HCT116 (cell line): Measurements from ENCODE around the gene TMEM184B. TPM values are rescaled to one million over a fixed set of nuclear protein-coding genes. Genes with fewer than 3 reads are reported as not detected.
A peak's percentile ranks its signal among the peaks of the same experiment; 100 is the strongest.

Experiments
- ATAC-seq: fragments of 200-7000 bp; cut with Tn5 transposase; 2 replicates; pipeline ENCODE4 v1.9.1; 2020; ENCODE audit warnings: mild to moderate bottlenecking, moderate library complexity
- BruUV-seq: library from RNA; stranded (reverse); fragments of 400-500 nt; replicated peaks from 2 replicates; lab custom pipeline; 2021; lab: Mats Ljungman, UMichigan
- CTCF ChIA-PET: fragments of 300-600 bp; sonication (Branson Sonifier 250); formaldehyde crosslinking; loops from one replicate; lab custom pipeline; 2021; ENCODE audit warnings: antibody characterized with exemption; lab: Charles Lee
- POLR2A ChIA-PET: fragments of 300-600, 350-600 bp; sonication (Branson Sonifier 250); formaldehyde crosslinking; loops from one replicate; lab custom pipeline; 2021; ENCODE audit warnings: antibody characterized with exemption; lab: Charles Lee
- RAD21 ChIA-PET, 2 experiments: fragments of 300-600 bp; sonication (Branson Sonifier 250); formaldehyde crosslinking; loops; one replicate each; lab custom pipeline; 2023; ENCODE audit warnings: low total read pairs in 2 of 2; ENCODE audit not compliant: uncharacterized antibody in 2 of 2, unreplicated experiment in 2 of 2, low non-redundant PET in 1 of 2; lab: Charles Lee
- DNase-seq: peaks from one replicate; pipeline ENCODE4 v3.0.0-alpha.2; 2010; ENCODE audit warnings: low read depth, low spot score
- H2AFZ ChIP-seq: fragments of 200-600 bp; shearing (Covaris generic), sonication (generic); 2 replicates; pipeline ENCODE4 v1.6.1; 2017; ENCODE audit warnings: low read depth, mixed run types, mixed read lengths, antibody characterized with exemption, low read length; ENCODE audit not compliant: poor library complexity, severe bottlenecking
- H3K27ac ChIP-seq: 2 replicates; pipeline ENCODE4 v1.5.1; 2012; ENCODE audit warnings: low read depth, low read length
- H3K27me3 ChIP-seq: fragments of 200-600 bp; sonication (generic); 2 replicates; pipeline ENCODE4 v1.6.1; 2016; ENCODE audit warnings: mixed run types, low read length, mixed read lengths; ENCODE audit not compliant: insufficient read depth
- H3K36me3 ChIP-seq, 2 experiments: fragments of 200-500 bp in 1 of 2; fragments of 200-600 bp in 1 of 2; sonication (Bioruptor generic) in 1 of 2; sonication (generic) in 1 of 2; 2 replicates each; pipeline versions ENCODE4 v1.5.1 to v1.6.1; 2014 to 2016; ENCODE audit warnings: low read length in 2 of 2, inconsistent platforms in 1 of 2, mixed read lengths in 1 of 2, mixed run types in 1 of 2; ENCODE audit not compliant: insufficient read depth in 2 of 2, control insufficient read depth in 1 of 2
- H3K4me1 ChIP-seq, 2 experiments: fragments of 200-600 bp in 1 of 2; sonication (generic) in 1 of 2; 2 replicates each; pipeline versions ENCODE4 v1.5.1 to v1.6.1; 2012 to 2017; ENCODE audit warnings: low read length in 2 of 2, inconsistent platforms in 1 of 2, mild to moderate bottlenecking in 1 of 2, mixed read lengths in 1 of 2, mixed run types in 1 of 2, moderate library complexity in 1 of 2; ENCODE audit not compliant: insufficient read depth in 2 of 2, control insufficient read depth in 1 of 2
- H3K4me2 ChIP-seq: fragments of 200-600 bp; sonication (generic); 2 replicates; pipeline ENCODE4 v1.6.1; 2017; ENCODE audit warnings: mixed run types, low read length, mixed read lengths
- H3K4me3 ChIP-seq, 2 experiments: fragments of 200-600 bp in 1 of 2; sonication (generic) in 1 of 2; replicated peaks in 1 of 2; 2 replicates each; pipeline ENCODE4 v1.5.1; 2011 to 2016; ENCODE audit warnings: low read length in 2 of 2, control low read depth in 1 of 2, low read depth in 1 of 2, mild to moderate bottlenecking in 1 of 2, mixed read lengths in 1 of 2, mixed run types in 1 of 2
- H3K79me2 ChIP-seq: fragments of 200-600 bp; sonication (generic); 2 replicates; pipeline ENCODE4 v1.6.1; 2017; ENCODE audit warnings: mild to moderate bottlenecking, mixed run types, low read length, moderate library complexity, mixed read lengths; ENCODE audit not compliant: insufficient read depth
- H3K9ac ChIP-seq: fragments of 200-600 bp; sonication (generic); 2 replicates; pipeline ENCODE4 v1.6.1; 2016; ENCODE audit warnings: low read length, mixed read lengths
- H3K9me2 ChIP-seq: fragments of 200-600 bp; sonication (generic), shearing (Covaris generic); 2 replicates; pipeline ENCODE4 v1.6.1; 2017; ENCODE audit warnings: mixed run types, mild to moderate bottlenecking, moderate library complexity; ENCODE audit not compliant: insufficient read depth
- H3K9me3 ChIP-seq, 2 experiments: fragments of 200-500 bp in 1 of 2; fragments of 200-600 bp in 1 of 2; sonication (Bioruptor generic) in 1 of 2; sonication (generic) in 1 of 2; 2 replicates each; pipeline ENCODE4 v1.6.1; 2014 to 2017; ENCODE audit warnings: low read length in 2 of 2, mixed read lengths in 2 of 2, inconsistent platforms in 1 of 2, low read depth in 1 of 2, mild to moderate bottlenecking in 1 of 2, mixed run types in 1 of 2, moderate library complexity in 1 of 2; ENCODE audit not compliant: control insufficient read depth in 1 of 2, insufficient read depth in 1 of 2
- H4K20me1 ChIP-seq: fragments of 200-600 bp; sonication (generic), shearing (Covaris generic); 2 replicates; pipeline ENCODE4 v1.6.1; 2017; ENCODE audit warnings: mixed run types, mild to moderate bottlenecking, moderate library complexity; ENCODE audit not compliant: insufficient read depth
- CBX3 ChIP-seq: IDR thresholded peaks from 2 replicates; pipeline ENCODE4 v1.6.1; 2012; ENCODE audit warnings: low read depth
- POLR2AphosphoS5 ChIP-seq: IDR thresholded peaks from 2 replicates; pipeline ENCODE4 v1.6.1; 2011; ENCODE audit warnings: mild to moderate bottlenecking, low read depth, low read length, moderate library complexity
- SIN3A ChIP-seq: IDR thresholded peaks from 2 replicates; pipeline ENCODE4 v1.6.1; 2012; ENCODE audit warnings: low read depth
- SP1 ChIP-seq: IDR thresholded peaks from 2 replicates; pipeline ENCODE4 v1.6.1; 2012; ENCODE audit warnings: low read depth
- intact Hi-C: fragments of 100-400 bp; cut with micrococcal nuclease; formaldehyde crosslinking; loops from 2 replicates; pipeline ENCODE4 v1.10.0; 2022
- total RNA-seq: library from RNA; stranded (reverse); gene quantifications from one replicate; pipeline ENCODE4 v1.2.1, GENCODE V29; 2021; ENCODE audit not compliant: unreplicated experiment
- TF ChIP-seq, protein P1 (sequence below), 3 experiments: fragments of 200-600 bp in 1 of 3; sonication (generic) in 1 of 3; IDR thresholded peaks in 2 of 3; conservative IDR thresholded peaks in 1 of 3; 2 replicates each; pipeline ENCODE4 v1.5.1; 2012 to 2017; ENCODE audit warnings: low read depth in 2 of 3, low read length in 2 of 3, antibody characterized with exemption in 1 of 3, borderline replicate concordance in 1 of 3, control low read depth in 1 of 3, mild to moderate bottlenecking in 1 of 3, mixed read lengths in 1 of 3, mixed run types in 1 of 3, moderate library complexity in 1 of 3; ENCODE audit not compliant: insufficient read depth in 1 of 3
- TF ChIP-seq, protein P2 (sequence below): IDR thresholded peaks from 2 replicates; pipeline ENCODE4 v1.6.1; 2012
- TF ChIP-seq, protein P3 (sequence below): IDR thresholded peaks from 2 replicates; pipeline ENCODE4 v1.6.1; 2012

The TMEM184B gene
- total RNA-seq, 1 experiment from 2014 or later = 66.0 TPM

DNA sequence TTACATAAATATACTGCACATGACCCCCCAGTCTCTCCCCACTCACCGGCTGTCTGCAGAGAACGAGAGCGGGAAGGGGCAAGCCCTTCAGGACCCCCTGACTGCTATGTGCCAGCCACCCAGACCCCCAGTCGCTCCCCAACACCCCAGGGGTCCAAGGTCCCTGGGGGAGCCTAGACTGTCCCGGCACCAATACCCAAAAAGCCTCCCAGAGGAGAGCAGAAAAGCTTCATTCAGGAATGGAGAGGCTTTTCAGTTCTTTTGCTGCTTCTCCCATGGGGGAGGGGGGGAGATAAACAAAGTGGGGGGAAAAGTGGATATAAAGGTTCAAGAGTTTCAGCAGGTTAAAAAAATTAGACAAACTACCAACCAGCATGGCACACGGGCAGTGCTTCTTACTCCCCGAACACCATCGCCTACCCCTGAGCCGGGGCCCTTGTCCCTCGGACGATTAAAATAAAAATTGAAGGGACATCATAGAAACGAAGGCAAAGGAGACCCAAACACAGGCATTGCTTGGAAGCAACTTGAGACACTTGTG is 43.1 kb upstream of the TMEM184B start (continued):
- no peak for TF ChIP-seq CBX3
- TF ChIP-seq POLR2AphosphoS5 = no peak
- TF ChIP-seq, protein P1, sequence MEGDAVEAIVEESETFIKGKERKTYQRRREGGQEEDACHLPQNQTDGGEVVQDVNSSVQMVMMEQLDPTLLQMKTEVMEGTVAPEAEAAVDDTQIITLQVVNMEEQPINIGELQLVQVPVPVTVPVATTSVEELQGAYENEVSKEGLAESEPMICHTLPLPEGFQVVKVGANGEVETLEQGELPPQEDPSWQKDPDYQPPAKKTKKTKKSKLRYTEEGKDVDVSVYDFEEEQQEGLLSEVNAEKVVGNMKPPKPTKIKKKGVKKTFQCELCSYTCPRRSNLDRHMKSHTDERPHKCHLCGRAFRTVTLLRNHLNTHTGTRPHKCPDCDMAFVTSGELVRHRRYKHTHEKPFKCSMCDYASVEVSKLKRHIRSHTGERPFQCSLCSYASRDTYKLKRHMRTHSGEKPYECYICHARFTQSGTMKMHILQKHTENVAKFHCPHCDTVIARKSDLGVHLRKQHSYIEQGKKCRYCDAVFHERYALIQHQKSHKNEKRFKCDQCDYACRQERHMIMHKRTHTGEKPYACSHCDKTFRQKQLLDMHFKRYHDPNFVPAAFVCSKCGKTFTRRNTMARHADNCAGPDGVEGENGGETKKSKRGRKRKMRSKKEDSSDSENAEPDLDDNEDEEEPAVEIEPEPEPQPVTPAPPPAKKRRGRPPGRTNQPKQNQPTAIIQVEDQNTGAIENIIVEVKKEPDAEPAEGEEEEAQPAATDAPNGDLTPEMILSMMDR (IDR thresholded peaks at IDR 0.05 in 2 of 3, conservative IDR thresholded peaks at IDR 0.05 in 1 of 3; ENCODE audit: borderline replicate concordance in 1 of 3, insufficient read depth in 1 of 3, low read depth in 2 of 3, low read length in 2 of 3) = no peak
- no peak for TF ChIP-seq SP1

DNA sequence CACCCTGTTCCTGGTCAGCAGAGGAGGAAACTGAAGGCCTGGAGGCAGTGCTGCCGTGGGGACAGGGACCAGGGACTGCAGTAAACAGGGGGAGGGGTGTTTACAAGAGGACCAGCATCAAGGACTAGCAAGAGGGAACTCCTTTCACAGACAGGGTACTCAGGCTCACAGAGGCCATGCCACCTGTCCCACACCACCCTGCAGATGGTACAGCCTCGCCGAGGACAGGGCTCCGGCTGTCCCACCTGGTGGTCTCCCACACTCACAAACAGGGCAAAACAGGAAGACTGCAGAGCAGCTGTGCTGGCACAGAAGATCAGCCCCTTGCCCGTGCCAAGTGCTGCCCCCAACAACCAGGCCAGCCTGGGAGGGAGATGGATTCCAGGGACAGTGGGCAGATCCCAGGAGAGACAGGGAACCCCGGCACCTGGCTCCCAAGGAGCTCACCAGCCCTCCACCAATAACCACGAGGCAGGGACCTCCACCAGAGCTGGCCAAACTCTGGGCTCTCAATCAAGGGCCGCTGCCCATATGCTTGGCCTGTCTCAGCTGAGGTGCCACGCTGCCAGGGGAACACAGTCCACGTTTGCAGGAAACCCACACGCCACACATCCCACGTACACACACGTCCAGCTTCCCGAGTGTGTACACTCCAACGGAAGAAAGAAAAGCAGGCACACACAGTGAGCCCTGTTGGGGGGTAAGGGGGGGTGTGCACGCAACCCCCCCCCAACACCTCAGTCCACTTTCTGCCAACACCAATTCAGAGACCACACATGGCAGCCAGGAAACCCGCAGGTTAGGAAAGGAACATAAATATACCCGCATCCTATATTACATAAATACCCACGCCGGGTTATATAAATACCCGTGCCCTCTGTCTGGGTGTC is 42.4 kb upstream of the TMEM184B start:
- ATAC-seq (no peak), DNase-seq (no peak)
- Histone ChIP-seq H3K4me2 (peak overlapping the region; percentile 87), H4K20me1 (peaks cover 19% of the 10 kb centered on the region; the same call in 1 of the 2 replicates), H3K36me3 (peaks cover 12 to 26% of the 10 kb centered on the region in 2 experiments; a peak in 3 of 4 replicates), H3K4me3 (peak overlapping the region; percentile 70 to 72), H3K9ac (peak overlapping the region; percentile 98), H3K27me3 (no peaks in the 10 kb centered on the region), H3K79me2 (peaks cover 69% of the 10 kb centered on the region), H3K27ac (peak overlapping the region; percentile 94), H2AFZ (no peak overlapping the region), H3K9me3 (no peaks in the 10 kb centered on the region), H3K4me1 (peaks cover 16 to 34% of the 10 kb centered on the region in 2 experiments), H3K9me2 (no peaks in the 10 kb centered on the region)
- CTCF ChIA-PET = no interaction called here
- TF ChIP-seq, protein P2, sequence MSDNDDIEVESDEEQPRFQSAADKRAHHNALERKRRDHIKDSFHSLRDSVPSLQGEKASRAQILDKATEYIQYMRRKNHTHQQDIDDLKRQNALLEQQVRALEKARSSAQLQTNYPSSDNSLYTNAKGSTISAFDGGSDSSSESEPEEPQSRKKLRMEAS = no peak
- TF ChIP-seq, protein P3, sequence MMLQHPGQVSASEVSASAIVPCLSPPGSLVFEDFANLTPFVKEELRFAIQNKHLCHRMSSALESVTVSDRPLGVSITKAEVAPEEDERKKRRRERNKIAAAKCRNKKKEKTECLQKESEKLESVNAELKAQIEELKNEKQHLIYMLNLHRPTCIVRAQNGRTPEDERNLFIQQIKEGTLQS = no peak
- no peak for TF ChIP-seq SIN3A
- intact Hi-C loops = loop anchor here (5.0 kb wide), 1 partner anchor 98 kb away; no protein-coding TSS in a partner anchor
- BruUV-seq = no TSS peak
- POLR2A ChIA-PET = interaction anchor here (0.6 kb wide), 1 partner anchor 36 kb away, joined by 3 read pairs; no protein-coding TSS in a partner anchor
- RAD21 ChIA-PET = no interaction called here
